Mucosa of descending colon (tissue), 3 donors: ENCODE measurements around the gene PXYLP1. TPM values are rescaled to one million over a fixed set of nuclear protein-coding genes. Genes with fewer than 3 reads are reported as not detected.

Experiments used
- ATAC-seq: fragments of 200-7000 bp; cut with Tn5 transposase; one replicate; pipeline ENCODE4 v1.9.1; 2020; ENCODE audit warnings: mild to moderate bottlenecking, moderate library complexity
- DNase-seq, 3 donors: peaks; one replicate each; pipeline ENCODE4 v3.0.0-alpha.2; 2020
- H3K36me3 ChIP-seq: fragments of 200-600 bp; one replicate; pipeline ENCODE4 v1.8.0; 2021; ENCODE audit warnings: low read depth, mild to moderate bottlenecking
- H3K4me1 ChIP-seq: fragments of 200-600 bp; one replicate; pipeline ENCODE4 v1.8.0; 2021; ENCODE audit warnings: low read depth, mild to moderate bottlenecking
- H3K4me3 ChIP-seq: fragments of 200-600 bp; one replicate; pipeline ENCODE4 v1.8.0; 2021; ENCODE audit warnings: mild to moderate bottlenecking
- H3K9me3 ChIP-seq: fragments of 200-600 bp; one replicate; pipeline ENCODE4 v1.8.0; 2021; ENCODE audit warnings: mild to moderate bottlenecking
- CTCF ChIP-seq: fragments of 200-600 bp; IDR thresholded peaks from one replicate; pipeline ENCODE4 v1.8.0; 2022; ENCODE audit warnings: antibody characterized with exemption, mild to moderate bottlenecking
- intact Hi-C, 2 donors: fragments of 100-400 bp; cut with DNase I in 1 of 2; cut with micrococcal nuclease in 1 of 2; formaldehyde crosslinking; loops; one replicate each; pipeline versions ENCODE4 v1.11.0 to v1.11.1; 2022; cut with DNase I, micrococcal nuclease
- long read RNA-seq, 2 donors: library from polyadenylated mRNA; unstranded; transcript quantifications; one replicate each; pipeline ENCODE4 v2.0.0, GENCODE V29; 2019 to 2021
- total RNA-seq, 3 donors: library from RNA; stranded (reverse); fragmentation: NEBNext Ultra II Directional in 2 of 3; extraction: Animal tissue kit (Norgen Biotek cat#: 25700) in 2 of 3; gene quantifications; one replicate each; pipeline versions ENCODE4 v1.2.1 to v1.2.4, GENCODE V29; 2021 to 2023
- donor health status: DM: no; HTN: no; CAD: no; lungs with moderate emphysema.
- donor health status: DM: no; HTN: no; CAD: no.
- donor health status: DM: no; HTN: yes; CAD: no.

PXYLP1 gene
- 10 to 100 TPM in 2 of 3 donors, 1 to 10 TPM in 1; 9.9 to 13.7 (median 10.5) TPM for total RNA-seq
- long read RNA-seq, donor 1, transcript PXYLP1-201 (6 exons, 3,281 nt), result major isoform, 5 of 12 reads
- long read RNA-seq, donor 1, partial matches to known transcripts, result 1 of 12 reads
- long read RNA-seq, donor 1, other reads (novel, unspliced or antisense), result 6 of 12 reads
- long read RNA-seq, donor 2, result 0 reads

GRCh38 chr3:141231101-141231951, at the start of gene PXYLP1:
Gene PXYLP1, plus strand, starts transcription at chr3:141231825. Its CDS starts 28,351 bp downstream, at chr3:141260176.
- H3K9me3 ChIP-seq, result no peaks in the 10 kb centered on the region
- DNase-seq, result peak; percentile 96 to 97 (median 96)
- H3K36me3 ChIP-seq, result no peaks in the 10 kb centered on the region
- peak within 1 kb of the TSS; percentile 33 for H3K4me3 ChIP-seq
- no peaks in the 10 kb centered on the region for H3K4me1 ChIP-seq
- intact Hi-C loops, result no loop called here
- TF ChIP-seq CTCF, result peak; percentile 88
- peak; percentile 96 for ATAC-seq

- intact Hi-C loops, result no loop called here
- no peak overlapping the region for H3K4me3 ChIP-seq
- no peaks in the 10 kb centered on the region for H3K9me3 ChIP-seq
- H3K36me3 ChIP-seq, result no peaks in the 10 kb centered on the region
- no peak for TF ChIP-seq CTCF
- DNase-seq (no peak), ATAC-seq (no peak)
- no peaks in the 10 kb centered on the region for H3K4me1 ChIP-seq
These were observed 48.0 kb upstream of the PXYLP1 start for GRCh38 chr3:141183606-141184005.

- H3K9me3 ChIP-seq, result no peaks in the 10 kb centered on the region
- no peak for ATAC-seq
- no peaks in the 10 kb centered on the region for H3K36me3 ChIP-seq
- no peak for TF ChIP-seq CTCF
- intact Hi-C loops, result no loop called here
- DNase-seq, result no peak
- no peak overlapping the region for H3K4me3 ChIP-seq
- no peaks in the 10 kb centered on the region for H3K4me1 ChIP-seq
These were observed 47.2 kb upstream of the PXYLP1 start for GRCh38 chr3:141184430-141184829.

- no peak for ATAC-seq
- intact Hi-C loops, result loop anchor here (10.0 kb wide), 2 partner anchors 176 to 286 kb away; no protein-coding TSS in a partner anchor
- no peak for TF ChIP-seq CTCF
- Histone ChIP-seq H3K36me3 (no peaks in the 10 kb centered on the region), H3K4me3 (no peak overlapping the region), H3K9me3 (no peaks in the 10 kb centered on the region), H3K4me1 (peaks cover 4% of the 10 kb centered on the region)
- no peak for DNase-seq
These were observed 40.4 kb upstream of the PXYLP1 start for GRCh38 chr3:141191097-141191749.

- peak; percentile 100 for ATAC-seq
- Histone ChIP-seq H3K36me3 (no peaks in the 10 kb centered on the region), H3K4me1 (peaks cover 4% of the 10 kb centered on the region), H3K9me3 (no peaks in the 10 kb centered on the region), H3K4me3 (no peak overlapping the region)
- peak; percentile 92 to 100 (median 99) for DNase-seq
- peak; percentile 97 for TF ChIP-seq CTCF
- intact Hi-C loops, result loop anchor here (10.0 kb wide), 2 partner anchors 178 to 288 kb away; no protein-coding TSS in a partner anchor
These were observed 39.3 kb upstream of the PXYLP1 start for GRCh38 chr3:141192345-141192744.
